Activated T-cell treated with anti-CD3 and anti-CD28 coated beads, Interleukin-2, amount 50 U/mL, for 48 hours (primary cell): ENCODE results near the gene HEATR3.

Source experiments
- DNase-seq, 2 experiments: peaks; one replicate each; pipeline ENCODE4 v3.0.0-alpha.2; 2020

The HEATR3 gene, protein sequence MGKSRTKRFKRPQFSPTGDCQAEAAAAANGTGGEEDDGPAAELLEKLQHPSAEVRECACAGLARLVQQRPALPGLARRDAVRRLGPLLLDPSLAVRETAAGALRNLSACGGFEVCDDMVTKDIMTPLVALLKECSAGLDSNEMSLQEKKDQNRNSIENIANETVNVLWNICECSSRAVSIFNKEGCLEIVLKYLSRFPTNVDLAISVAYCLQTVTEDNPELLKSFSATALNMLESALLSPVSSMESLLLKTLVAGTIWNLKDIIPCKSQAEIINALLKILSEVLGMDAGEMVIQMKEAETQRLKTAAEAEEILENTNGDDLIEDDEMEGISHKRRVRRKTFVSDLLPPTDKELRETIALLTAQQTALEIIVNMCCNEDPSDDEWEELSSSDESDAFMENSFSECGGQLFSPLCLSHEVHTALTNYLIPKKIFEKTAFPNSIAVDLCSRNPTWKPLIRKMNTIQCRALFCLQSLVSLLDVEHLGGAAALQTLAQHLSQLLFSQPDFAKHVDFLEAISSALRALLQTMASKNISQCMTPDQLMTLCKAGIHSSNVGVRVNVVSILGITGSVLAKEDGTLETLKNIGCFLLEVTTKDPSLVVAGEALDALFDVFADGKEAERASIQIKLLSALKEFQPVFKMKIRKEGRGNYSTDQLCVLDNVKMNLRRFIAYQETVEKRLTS

DNA sequence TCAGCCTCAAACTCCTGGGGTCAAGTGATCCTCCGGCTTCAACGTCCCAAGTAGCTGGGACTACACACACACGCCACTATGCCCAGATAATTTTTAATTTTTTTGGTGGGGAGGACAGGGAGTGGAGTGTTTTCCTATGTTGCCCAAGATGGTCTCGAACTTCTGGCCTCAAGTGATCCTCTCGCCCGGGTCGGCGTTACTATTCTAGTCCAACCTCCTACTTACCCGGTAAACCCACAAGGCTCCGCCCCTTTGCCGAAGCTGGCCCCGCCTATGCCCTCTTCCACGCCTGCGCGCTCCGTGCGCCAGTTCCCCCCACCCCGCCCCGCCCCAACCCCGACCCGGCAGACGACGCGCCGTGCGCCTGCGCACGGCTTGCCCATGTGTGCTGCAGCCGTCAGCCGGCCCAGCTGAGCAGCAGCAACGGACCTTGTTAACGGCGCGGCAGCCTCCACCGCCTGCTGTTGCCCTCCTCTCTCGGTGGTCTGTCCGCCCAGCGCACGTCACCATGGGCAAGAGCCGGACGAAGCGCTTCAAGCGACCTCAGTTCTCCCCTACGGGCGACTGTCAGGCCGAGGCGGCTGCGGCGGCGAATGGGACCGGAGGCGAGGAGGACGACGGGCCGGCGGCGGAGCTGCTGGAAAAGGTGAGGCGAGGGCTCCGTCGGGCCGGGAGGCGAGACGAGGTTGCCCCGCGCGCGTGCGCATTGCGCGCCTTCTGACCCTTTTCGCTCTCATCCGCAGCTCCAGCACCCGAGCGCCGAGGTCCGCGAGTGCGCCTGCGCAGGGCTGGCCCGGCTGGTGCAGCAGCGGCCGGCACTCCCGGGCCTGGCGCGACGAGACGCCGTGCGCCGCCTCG lies at the start of gene HEATR3:
Gene HEATR3 (plus strand): TSS at position 347 of the 858 bp plus-strand sequence. CDS start 162 bp downstream, at position 509.
- peak; percentile 98 to 99 for DNase-seq

DNA sequence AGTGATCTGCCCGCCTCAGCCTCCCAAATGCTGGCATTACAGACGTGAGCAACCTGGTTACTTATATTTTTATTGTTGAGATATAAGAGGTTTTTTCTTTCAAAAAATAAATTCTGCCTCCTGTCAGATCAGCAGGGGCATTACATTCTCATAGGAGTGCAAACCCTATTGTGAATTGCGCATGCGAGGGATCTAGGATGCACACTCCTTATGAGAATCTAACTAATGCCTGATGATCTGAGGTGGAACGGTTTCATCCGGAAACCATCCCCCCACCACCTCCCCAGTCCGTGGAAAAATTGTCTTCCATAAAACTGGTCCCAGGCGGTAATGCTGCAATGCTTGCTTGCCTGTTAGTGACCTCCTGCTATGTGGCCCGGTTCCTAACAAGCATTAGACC lies 48.2 kb upstream of the HEATR3 start:
- DNase-seq: no peak

DNA sequence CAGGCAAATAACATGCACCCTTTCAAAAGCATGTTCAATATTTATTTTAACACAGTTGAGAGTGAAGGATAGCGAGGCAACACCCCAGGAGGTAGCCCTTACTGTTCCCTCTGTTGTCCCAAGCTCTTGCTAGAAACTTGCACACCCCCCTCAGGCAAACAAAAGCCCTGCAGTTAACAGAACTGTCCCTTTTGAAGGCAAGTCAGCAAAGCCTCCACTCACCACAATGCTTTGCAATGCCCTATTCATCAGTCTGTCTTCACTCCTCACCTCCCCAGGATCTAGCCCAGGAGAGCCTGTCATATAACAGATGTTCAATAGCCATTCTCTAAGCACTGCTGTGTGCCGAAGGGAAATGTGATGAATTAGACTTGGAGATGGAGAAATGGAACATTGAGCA lies 44.2 kb upstream of the HEATR3 start:
- no peak for DNase-seq

- no peak for DNase-seq
These were observed 42.1 kb upstream of the HEATR3 start for GRCh38 chr16:50023641-50024040.

DNA sequence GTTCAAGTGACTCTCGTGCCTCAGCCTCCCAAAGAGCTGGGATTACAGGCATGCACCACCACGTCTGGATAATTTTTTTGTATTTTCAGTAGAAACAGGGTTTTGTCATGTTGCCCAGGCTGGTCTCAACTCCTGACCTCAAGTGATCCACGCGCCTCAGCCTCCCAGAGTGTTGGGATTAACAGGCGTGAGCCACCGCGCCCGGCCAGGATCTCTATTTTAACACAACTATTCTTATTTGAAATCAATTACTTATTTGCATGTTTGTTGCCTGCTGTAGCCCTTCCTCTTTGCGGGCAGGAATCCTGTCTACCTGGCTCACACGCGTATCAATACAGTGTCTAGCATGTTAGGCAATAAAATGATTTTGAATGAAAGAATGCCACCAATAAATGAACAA lies 41.6 kb upstream of the HEATR3 start:
- DNase-seq: no peak

- peak; percentile 96 for DNase-seq
These were observed 40.9 kb upstream of the HEATR3 start, which contains the start of gene CNEP1R1 for GRCh38 chr16:50024684-50025536. Gene CNEP1R1, plus strand, starts transcription at chr16:50025225. Its CDS starts 91 bp downstream, at chr16:50025316.

GRCh38 chr16:50025537-50025931 lies 40.2 kb upstream of the HEATR3 start:
- peak in 1 of 2 experiments; percentile 50 for DNase-seq

DNA sequence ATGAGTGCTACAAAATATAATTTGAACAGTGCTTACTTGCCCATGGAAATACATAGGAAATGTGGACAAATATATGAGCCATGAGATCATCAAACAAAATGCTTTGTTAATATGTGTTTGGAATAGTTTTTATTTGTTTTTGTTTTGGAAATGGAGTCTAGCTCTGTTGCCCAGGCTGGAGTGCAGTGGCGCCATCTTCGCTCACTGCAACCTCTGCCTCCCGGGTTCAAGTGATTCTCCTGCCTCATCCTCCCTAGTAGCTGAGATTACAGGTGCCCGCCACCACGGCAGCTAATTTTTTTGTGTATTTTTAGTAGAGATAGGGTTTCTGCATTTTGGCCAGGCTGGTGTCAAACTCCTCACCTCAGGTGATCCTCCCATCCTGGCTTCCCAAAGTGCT lies 37.9 kb upstream of the HEATR3 start:
- no peak for DNase-seq

- DNase-seq: no peak
These were observed 30.2 kb upstream of the HEATR3 start for GRCh38 chr16:50035468-50035992.

DNA sequence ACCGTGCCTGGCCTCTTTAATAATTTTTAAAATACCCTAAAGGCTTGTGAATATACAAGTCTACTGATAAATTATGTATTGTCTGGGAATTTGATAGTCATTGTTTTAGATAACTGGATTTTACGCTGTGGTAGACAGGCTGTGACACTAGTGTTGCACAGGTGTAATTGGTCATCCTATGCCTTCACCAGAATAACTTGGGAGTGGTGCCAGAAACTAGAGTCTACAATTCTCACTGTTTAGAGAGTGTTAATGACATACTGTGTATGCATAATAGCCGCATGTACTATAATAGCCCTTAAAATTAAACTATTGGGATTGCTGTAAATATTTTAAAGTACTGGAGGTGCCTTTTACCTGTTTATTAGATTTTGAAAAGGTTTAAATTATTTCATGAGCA lies 29.3 kb upstream of the HEATR3 start:
- DNase-seq: no peak

- DNase-seq: no peak
These were observed 28.0 kb upstream of the HEATR3 start for GRCh38 chr16:50037662-50038220.

DNA sequence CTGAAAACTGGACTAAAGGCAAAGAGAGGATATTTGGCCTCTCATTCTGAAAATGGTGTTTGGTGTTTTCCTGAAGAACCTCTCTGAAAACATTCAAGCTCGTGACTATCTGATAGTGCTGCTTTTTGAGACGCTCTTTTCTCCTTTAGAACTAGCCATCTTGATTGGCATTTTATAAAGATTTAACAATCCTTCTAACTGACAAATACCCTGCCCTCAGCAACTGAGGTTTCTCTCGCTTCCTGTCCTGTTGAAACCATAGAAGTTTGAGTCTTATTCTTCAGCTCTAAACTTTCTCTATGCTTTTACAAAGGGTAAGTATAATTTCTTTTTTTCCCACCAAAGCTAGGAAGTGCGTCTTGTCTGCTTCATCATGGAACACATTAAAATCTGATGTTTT lies 27.5 kb upstream of the HEATR3 start:
- DNase-seq: no peak

DNA sequence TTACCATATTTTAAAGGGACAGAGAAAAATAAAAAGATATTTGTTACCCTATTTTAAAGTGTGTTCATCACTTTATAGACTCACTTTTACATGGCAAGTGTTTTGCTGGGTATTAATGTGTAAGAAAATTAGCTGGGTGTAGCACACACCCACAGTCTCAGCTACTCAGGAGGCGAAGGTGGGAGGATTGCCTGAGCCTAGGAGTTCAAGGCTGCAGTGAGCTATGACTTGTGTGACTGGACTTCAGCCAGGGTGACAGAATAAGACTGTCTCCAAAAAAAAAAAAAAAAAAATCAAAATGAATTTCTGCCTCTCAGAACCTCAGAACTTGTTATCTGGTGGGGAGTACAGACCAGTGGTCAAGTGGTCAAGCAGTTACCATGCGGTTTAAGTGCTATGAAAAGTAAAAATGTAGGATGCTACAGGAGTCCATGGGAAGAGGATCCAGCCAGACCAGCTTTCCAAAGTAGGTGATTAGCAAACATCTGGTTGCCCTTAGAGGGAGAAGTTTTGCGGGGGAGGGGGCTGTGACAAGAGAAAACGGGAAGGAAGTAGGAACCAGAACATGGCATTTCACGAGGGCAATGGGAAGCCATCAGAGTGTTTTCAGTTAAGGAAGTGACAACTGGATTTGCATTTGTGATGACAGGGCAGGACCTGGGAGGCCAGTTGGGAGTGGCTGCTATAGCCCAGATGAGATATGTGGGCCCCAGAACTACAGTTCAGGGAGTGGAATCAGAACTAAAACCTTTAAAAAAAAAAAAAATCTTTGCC lies 26.8 kb upstream of the HEATR3 start:
- DNase-seq: no peak

DNA sequence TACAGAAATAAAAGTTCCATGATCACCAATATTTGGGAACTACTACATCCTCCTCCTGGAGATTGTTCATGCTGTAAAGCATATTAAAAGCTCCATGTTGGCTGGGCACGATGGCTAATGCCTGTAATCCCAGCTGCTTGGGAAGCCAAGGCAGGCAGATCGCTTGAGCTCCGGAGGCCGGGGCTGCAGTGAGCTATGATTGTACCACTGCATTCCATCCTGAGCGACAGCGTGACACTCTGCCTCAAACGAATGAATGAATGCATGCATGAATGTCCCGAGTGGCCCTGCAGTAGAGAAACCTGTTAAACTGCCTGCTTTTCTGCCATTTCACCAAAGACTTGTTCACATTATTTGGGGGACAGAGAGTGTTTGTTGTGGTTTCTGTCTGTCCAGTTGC lies 25.8 kb upstream of the HEATR3 start:
- no peak for DNase-seq

GRCh38 chr16:50040710-50041109 lies 25.1 kb upstream of the HEATR3 start:
- DNase-seq: no peak

GRCh38 chr16:50043358-50043757 lies 22.4 kb upstream of the HEATR3 start:
- no peak for DNase-seq

DNA sequence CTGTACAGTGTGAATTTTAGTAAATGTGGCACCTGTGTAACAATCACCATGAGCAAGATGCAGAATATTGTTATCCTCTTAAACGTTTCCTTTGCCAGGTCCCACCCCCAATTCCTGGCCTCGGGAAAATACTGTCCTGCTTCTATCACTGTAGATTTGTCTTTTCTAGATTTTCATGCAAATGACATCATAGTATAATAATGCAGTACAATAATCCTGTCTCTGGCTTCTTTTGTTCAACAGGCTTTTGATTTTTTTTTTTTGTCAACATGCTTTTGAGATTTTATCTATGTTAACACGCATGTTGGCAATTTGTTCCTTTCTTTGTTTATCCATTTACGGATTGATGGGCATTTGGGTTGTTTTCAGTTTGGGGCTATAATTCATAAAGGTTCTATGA lies 20.4 kb upstream of the HEATR3 start:
- no peak for DNase-seq

DNA sequence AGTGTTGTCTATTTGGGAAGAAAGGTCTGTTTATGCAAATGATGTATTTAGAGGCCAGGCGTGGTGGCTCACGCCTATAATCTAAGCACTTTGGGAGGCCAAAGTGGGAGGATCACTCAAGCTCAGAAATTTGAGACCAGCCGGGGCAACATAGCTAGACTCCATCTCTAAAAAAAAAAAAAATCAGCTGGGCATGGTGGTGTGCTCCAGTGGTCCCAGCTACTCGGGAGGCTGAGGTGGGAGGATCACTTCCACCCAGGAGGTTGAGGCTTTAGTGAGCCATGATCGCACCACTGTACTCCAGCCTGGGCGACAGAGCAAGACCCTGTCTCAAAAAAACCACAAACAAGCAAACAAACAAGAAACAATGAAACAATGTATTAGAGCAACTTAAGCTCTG lies 18.9 kb upstream of the HEATR3 start:
- no peak for DNase-seq

DNA sequence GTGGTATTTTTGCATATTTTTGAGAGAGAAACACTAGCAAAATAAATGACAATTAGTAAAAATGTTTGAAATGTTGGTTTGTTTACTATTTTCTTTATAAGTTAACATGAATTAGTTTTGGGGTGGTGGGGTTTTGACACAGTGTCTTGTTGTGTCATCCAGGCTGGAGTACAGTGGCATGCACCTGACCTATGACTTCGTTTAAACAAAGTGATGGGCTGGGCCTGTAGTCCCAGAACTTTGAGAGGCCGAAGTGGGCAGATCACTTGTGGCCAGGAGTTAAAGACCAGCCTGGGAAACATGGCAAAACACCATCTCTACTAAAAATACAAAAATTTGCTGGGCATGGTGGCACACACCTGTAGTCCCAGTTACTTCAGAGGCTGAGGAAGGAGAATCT lies 17.9 kb upstream of the HEATR3 start:
- DNase-seq: no peak

DNA sequence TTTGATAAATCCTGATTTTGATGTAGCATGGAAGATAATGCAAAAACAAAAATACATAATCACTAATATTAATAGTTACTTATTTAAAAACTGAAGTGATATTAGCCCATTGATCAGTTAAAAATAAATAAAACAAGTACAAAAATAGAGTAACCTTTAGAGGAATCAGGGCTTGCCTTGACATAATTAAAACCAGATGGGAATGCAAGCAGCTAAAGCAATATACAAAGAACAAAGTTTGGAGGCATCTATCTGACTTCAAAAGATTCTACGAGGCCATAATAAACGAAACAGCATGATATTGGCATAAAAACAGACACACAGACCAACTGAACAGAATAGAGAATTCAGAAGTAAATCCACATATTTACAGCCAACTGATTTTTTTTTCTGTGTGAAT lies 15.0 kb upstream of the HEATR3 start:
- no peak for DNase-seq

DNA sequence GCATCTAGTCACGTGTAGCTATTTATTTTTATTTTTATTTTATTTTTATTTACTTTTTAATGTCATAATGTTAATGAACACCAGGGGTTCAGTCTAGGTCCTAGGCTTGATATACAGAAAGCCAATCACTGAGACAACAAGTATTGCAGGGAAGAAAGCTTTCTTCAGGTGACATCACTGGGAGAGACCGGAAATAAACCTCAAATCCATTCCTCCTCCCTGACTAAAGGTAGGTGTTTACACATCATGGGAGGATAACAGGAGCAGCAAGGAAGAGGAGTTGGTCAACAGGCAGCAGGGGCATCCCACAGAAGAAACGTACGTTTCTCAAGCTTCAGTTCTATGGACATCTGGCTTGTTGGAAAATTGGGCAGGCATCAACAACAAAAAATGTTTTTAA lies 9.5 kb upstream of the HEATR3 start:
- DNase-seq: no peak
